Esophagus muscularis mucosa (tissue), 4 donors: ENCODE measurements around the gene C1GALT1. TPM values are rescaled to one million over a fixed set of nuclear protein-coding genes. Genes with fewer than 3 reads are reported as not detected.

Source experiments
- DNase-seq: peaks from one replicate; pipeline ENCODE4 v3.0.0-alpha.2; 2017; ENCODE audit errors: extremely low spot score
- H3K27ac ChIP-seq, 4 donors: fragments of 200-600 bp; sonication (generic); replicated peaks in 1 of 4; 1 replicate in 3 of 4; 2 replicates in 1 of 4; pipeline ENCODE4 v1.5.1; 2016 to 2019; ENCODE audit warnings: mild to moderate bottlenecking in 1 of 4
- H3K27me3 ChIP-seq, 4 donors: fragments of 200-600 bp; sonication (generic); one replicate each; pipeline versions ENCODE4 v1.5.1 to v1.6.0; 2016 to 2019
- H3K36me3 ChIP-seq, 4 donors: fragments of 200-600 bp; sonication (generic); one replicate each; pipeline ENCODE4 v1.5.1; 2016 to 2019
- H3K4me1 ChIP-seq, 4 donors: fragments of 200-600 bp; sonication (generic); one replicate each; pipeline ENCODE4 v1.5.1; 2016 to 2019
- H3K4me3 ChIP-seq, 4 donors: fragments of 200-600 bp; sonication (generic); 1 replicate in 2 of 4; 2 replicates in 2 of 4; pipeline ENCODE4 v1.5.1; 2016 to 2019; ENCODE audit warnings: mild to moderate bottlenecking in 4 of 4, moderate library complexity in 1 of 4
- H3K9me3 ChIP-seq, 4 donors: fragments of 200-600 bp; sonication (generic); 1 replicate in 3 of 4; 2 replicates in 1 of 4; pipeline ENCODE4 v1.5.1; 2016 to 2019
- CTCF ChIP-seq, 3 experiments: fragments of 200-600 bp in 2 of 3; fragments of 450-650 bp in 1 of 3; sonication (generic) in 2 of 3; IDR thresholded peaks; one replicate each; pipeline ENCODE4 v1.5.1; 2017 to 2019; ENCODE audit warnings: antibody characterized with exemption in 3 of 3, mild to moderate bottlenecking in 2 of 3, moderate library complexity in 1 of 3
- EP300 ChIP-seq: sonication (generic); formaldehyde crosslinking; IDR thresholded peaks from one replicate; pipeline ENCODE4 v1.6.1; 2017; ENCODE audit warnings: antibody characterized with exemption
- POLR2A ChIP-seq: fragments of 450-650 bp; IDR thresholded peaks from one replicate; pipeline ENCODE4 v1.6.1; 2017; ENCODE audit warnings: antibody characterized with exemption, moderate library complexity, mild to moderate bottlenecking, low read depth
- POLR2AphosphoS5 ChIP-seq, 2 donors: sonication (generic); formaldehyde crosslinking; IDR thresholded peaks; one replicate each; pipeline ENCODE4 v1.6.1; 2017; ENCODE audit warnings: antibody characterized with exemption in 2 of 2
- WGBS: methylation state at CpG from one replicate; pipeline ENCODE4 v1.1.5; 2018; 5-methylcytosine and 5-hydroxymethylcytosine counted together
- intact Hi-C: fragments of 100-400 bp; cut with DNase I; formaldehyde crosslinking; loops from one replicate; pipeline ENCODE4 v1.15.1; 2023
- total RNA-seq, 4 donors: library from RNA; depleted of rRNA; stranded (reverse); fragments of >200 nt; gene quantifications; one replicate each; pipeline versions ENCODE4 v1.1.0 to v1.2.1, GENCODE V29; 2016

Gene C1GALT1
- total RNA-seq, 4 donors from 2014 or later = 6.7 to 13.8 (median 11.4) TPM

GRCh38 chr7:7271094-7271874 lies 88.9 kb downstream of the C1GALT1 start:
- Histone ChIP-seq H3K4me3 (no peak overlapping the region), H3K27me3 (no peaks in the 10 kb centered on the region), H3K36me3 (no peaks in the 10 kb centered on the region), H3K9me3 (no peaks in the 10 kb centered on the region), H3K4me1 (no peaks in the 10 kb centered on the region), H3K27ac (no peak overlapping the region)
- 83% methylated on average over 10 of the region's 10 CpGs for WGBS
- TF ChIP-seq EP300 = no peak
- TF ChIP-seq POLR2A = no peak
- TF ChIP-seq CTCF (IDR thresholded peaks at IDR 0.05) = no peak
- no peak for TF ChIP-seq POLR2AphosphoS5 (IDR thresholded peaks at IDR 0.05)
- peak; percentile 70 for DNase-seq
- intact Hi-C loops = no loop called here

- Histone ChIP-seq H3K36me3 (no peaks in the 10 kb centered on the region), H3K4me1 (no peaks in the 10 kb centered on the region), H3K4me3 (no peak overlapping the region), H3K27ac (no peak overlapping the region), H3K9me3 (no peaks in the 10 kb centered on the region), H3K27me3 (no peaks in the 10 kb centered on the region)
- 86% methylated on average over 1 of the region's 1 CpG for WGBS
- intact Hi-C loops = no loop called here
- TF ChIP-seq POLR2AphosphoS5 (IDR thresholded peaks at IDR 0.05) (no peak), CTCF (IDR thresholded peaks at IDR 0.05) (no peak), EP300 (no peak), POLR2A (no peak)
- no peak for DNase-seq
Observed at GRCh38 chr7:7272294-7272693, 90.0 kb downstream of the C1GALT1 start.

DNA sequence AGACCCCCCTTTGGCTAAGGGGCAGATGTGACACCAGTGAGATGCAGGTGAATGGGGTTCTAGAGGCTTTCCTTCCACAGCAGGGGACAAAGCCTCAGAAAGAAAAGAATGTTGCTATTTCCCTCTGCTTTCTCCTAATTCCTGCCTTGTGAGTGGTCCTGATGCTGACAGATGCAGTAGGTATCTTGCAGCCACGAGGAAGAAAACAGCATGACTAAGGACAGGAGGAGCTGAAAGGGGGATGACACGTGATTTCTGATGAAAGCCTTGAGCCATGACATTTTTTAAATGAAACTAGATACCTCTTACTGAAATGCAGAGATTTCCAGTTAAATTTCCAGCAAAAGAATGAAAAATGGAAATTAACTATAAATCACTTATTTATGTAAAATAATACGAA lies 92.4 kb downstream of the C1GALT1 start:
- H3K27ac ChIP-seq = no peak overlapping the region
- H3K9me3 ChIP-seq = no peaks in the 10 kb centered on the region
- H3K4me3 ChIP-seq = no peak overlapping the region
- WGBS = 57% methylated on average over 3 of the region's 3 CpGs
- TF ChIP-seq CTCF (IDR thresholded peaks at IDR 0.05) (no peak), EP300 (no peak), POLR2AphosphoS5 (IDR thresholded peaks at IDR 0.05) (no peak), POLR2A (no peak)
- no peaks in the 10 kb centered on the region for H3K4me1 ChIP-seq
- H3K27me3 ChIP-seq = no peaks in the 10 kb centered on the region
- intact Hi-C loops = no loop called here
- peak; percentile 39 for DNase-seq
- no peaks in the 10 kb centered on the region for H3K36me3 ChIP-seq

- Histone ChIP-seq H3K4me1 (no peaks in the 10 kb centered on the region), H3K4me3 (no peak overlapping the region), H3K27ac (no peak overlapping the region), H3K36me3 (no peaks in the 10 kb centered on the region), H3K9me3 (peaks cover 0 to 5% (median 0%) of the 10 kb centered on the region in 4 donors), H3K27me3 (no peaks in the 10 kb centered on the region)
- DNase-seq = no peak
- intact Hi-C loops = no loop called here
- TF ChIP-seq POLR2AphosphoS5 (IDR thresholded peaks at IDR 0.05) (no peak), CTCF (IDR thresholded peaks at IDR 0.05) (no peak), EP300 (no peak), POLR2A (no peak)
- 40% methylated on average over 3 of the region's 3 CpGs for WGBS
Observed at GRCh38 chr7:7276161-7276560, 93.8 kb downstream of the C1GALT1 start.
